Fibroblast of lung (primary cell): Measurements from ENCODE around the gene FCER1G. TPM values are rescaled to one million over a fixed set of nuclear protein-coding genes. Genes with fewer than 3 reads are reported as not detected.

Experiments used
- DNase-seq, 2 donors: peaks; one replicate each; pipeline versions ENCODE4 v3.0.0 to v3.0.0-alpha.2; 2010; ENCODE audit warnings: low read depth in 2 of 2
- H2AFZ ChIP-seq: 2 replicates; pipeline ENCODE4 v1.5.1; 2012; ENCODE audit warnings: low read length, control low read depth, inconsistent platforms
- H3K27ac ChIP-seq: 2 replicates; pipeline ENCODE4 v1.5.1; 2011; ENCODE audit warnings: low read length, control low read depth; ENCODE audit not compliant: insufficient read depth
- H3K27me3 ChIP-seq: 2 replicates; pipeline ENCODE4 v1.5.1; 2011; ENCODE audit warnings: mild to moderate bottlenecking, low read length; ENCODE audit not compliant: control insufficient read depth, insufficient read depth
- H3K36me3 ChIP-seq: 2 replicates; pipeline ENCODE4 v1.5.1; 2011; ENCODE audit warnings: low read length; ENCODE audit not compliant: control insufficient read depth, insufficient read depth
- H3K4me1 ChIP-seq: 2 replicates; pipeline ENCODE4 v1.5.1; 2011; ENCODE audit warnings: low read length; ENCODE audit not compliant: control insufficient read depth, insufficient read depth; ENCODE audit errors: extremely low read depth
- H3K4me2 ChIP-seq: 2 replicates; pipeline ENCODE4 v1.5.1; 2011; ENCODE audit warnings: low read length, control low read depth; ENCODE audit not compliant: insufficient read depth; ENCODE audit errors: extremely low read depth
- H3K4me3 ChIP-seq, 4 experiments: fragments of 200-600 bp in 1 of 4; sonication (generic) in 1 of 4; replicated peaks in 1 of 4; 2 replicates each; pipeline ENCODE4 v1.5.1; 2011 to 2016; ENCODE audit warnings: low read length in 4 of 4, low read depth in 3 of 4, mild to moderate bottlenecking in 3 of 4, control low read depth in 2 of 4, inconsistent platforms in 1 of 4, mixed read lengths in 1 of 4; ENCODE audit not compliant: insufficient read depth in 1 of 4; ENCODE audit errors: control extremely low read depth in 1 of 4
- H3K79me2 ChIP-seq: 2 replicates; pipeline ENCODE4 v1.5.1; 2012; ENCODE audit warnings: mild to moderate bottlenecking, low read length, inconsistent platforms; ENCODE audit not compliant: control insufficient read depth, insufficient read depth
- H3K9ac ChIP-seq: 2 replicates; pipeline ENCODE4 v1.5.1; 2011; ENCODE audit warnings: mild to moderate bottlenecking, low read length, control low read depth; ENCODE audit not compliant: insufficient read depth
- H3K9me3 ChIP-seq: 2 replicates; pipeline ENCODE4 v1.5.1; 2012; ENCODE audit warnings: low read depth, low read length; ENCODE audit not compliant: control insufficient read depth, insufficient read depth
- H4K20me1 ChIP-seq: 2 replicates; pipeline ENCODE4 v1.5.1; 2011; ENCODE audit warnings: low read length; ENCODE audit not compliant: control insufficient read depth, insufficient read depth; ENCODE audit errors: extremely low read depth
- EZH2 ChIP-seq: IDR thresholded peaks from 2 replicates; pipeline ENCODE4 v1.5.1; 2012; ENCODE audit warnings: low read length, control low read depth, mild to moderate bottlenecking; ENCODE audit errors: missing control alignments
- polyA plus RNA-seq, 2 donors: library from polyadenylated mRNA; depleted of rRNA in 1 of 2; stranded (reverse) in 1 of 2; unstranded in 1 of 2; fragments of >200 nt; gene quantifications; 2 replicates each; pipeline ENCODE4 v1.2.1, GENCODE V29; 2011 to 2012; ENCODE audit warnings: missing spikeins in 1 of 2
- total RNA-seq: library from RNA; depleted of rRNA; stranded (reverse); fragments of >200 nt; gene quantifications from 2 replicates; pipeline ENCODE4 v1.2.1, GENCODE V29; 2014
- TF ChIP-seq, protein P1 (sequence below), 2 donors: IDR thresholded peaks in 1 of 2; conservative IDR thresholded peaks in 1 of 2; 1 replicate in 1 of 2; 2 replicates in 1 of 2; pipeline ENCODE4 v1.5.1; 2011 to 2012; ENCODE audit warnings: low read length in 2 of 2, control low read depth in 1 of 2, inconsistent platforms in 1 of 2, low read depth in 1 of 2, mild to moderate bottlenecking in 1 of 2

Gene FCER1G
- total and polyA plus RNA-seq, 2 donors (not counting 1 experiment from before 2014, with no cell fraction given), result 0.85 TPM; not detected in 1

DNA sequence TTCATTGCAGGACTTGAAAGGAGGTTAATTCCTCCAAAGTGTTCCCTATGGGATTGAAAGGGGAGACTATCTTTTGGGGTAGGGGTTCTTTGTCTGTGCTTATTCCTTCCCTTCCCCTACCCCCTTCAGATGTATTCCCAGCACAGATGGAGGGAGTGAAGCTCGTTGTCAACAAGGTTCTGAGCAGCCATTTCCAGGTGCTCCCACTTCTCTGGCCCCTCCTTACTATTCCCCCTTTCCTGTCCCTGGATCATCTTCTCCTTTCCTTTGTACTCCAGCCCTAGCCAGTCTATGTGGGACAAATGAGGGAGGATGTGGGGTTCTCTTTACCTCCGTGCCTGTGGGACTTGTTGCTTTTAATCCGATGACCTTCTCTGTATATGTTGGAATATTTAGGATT, 11.7 kb downstream of the FCER1G start:
- Histone ChIP-seq H2AFZ (no peak overlapping the region), H3K36me3 (peaks cover 8% of the 10 kb centered on the region), H3K4me2 (peak overlapping the region; percentile 98), H3K27me3 (no peaks in the 10 kb centered on the region), H3K9ac (peak overlapping the region; percentile 25), H3K4me3 (peak overlapping the region; percentile 74 to 98 (median 88)), H4K20me1 (no peaks in the 10 kb centered on the region), H3K79me2 (no peaks in the 10 kb centered on the region), H3K4me1 (peaks cover 6% of the 10 kb centered on the region), H3K27ac (peak overlapping the region; percentile 62), H3K9me3 (no peaks in the 10 kb centered on the region)
- no peak for TF ChIP-seq EZH2
- TF ChIP-seq, protein P1, sequence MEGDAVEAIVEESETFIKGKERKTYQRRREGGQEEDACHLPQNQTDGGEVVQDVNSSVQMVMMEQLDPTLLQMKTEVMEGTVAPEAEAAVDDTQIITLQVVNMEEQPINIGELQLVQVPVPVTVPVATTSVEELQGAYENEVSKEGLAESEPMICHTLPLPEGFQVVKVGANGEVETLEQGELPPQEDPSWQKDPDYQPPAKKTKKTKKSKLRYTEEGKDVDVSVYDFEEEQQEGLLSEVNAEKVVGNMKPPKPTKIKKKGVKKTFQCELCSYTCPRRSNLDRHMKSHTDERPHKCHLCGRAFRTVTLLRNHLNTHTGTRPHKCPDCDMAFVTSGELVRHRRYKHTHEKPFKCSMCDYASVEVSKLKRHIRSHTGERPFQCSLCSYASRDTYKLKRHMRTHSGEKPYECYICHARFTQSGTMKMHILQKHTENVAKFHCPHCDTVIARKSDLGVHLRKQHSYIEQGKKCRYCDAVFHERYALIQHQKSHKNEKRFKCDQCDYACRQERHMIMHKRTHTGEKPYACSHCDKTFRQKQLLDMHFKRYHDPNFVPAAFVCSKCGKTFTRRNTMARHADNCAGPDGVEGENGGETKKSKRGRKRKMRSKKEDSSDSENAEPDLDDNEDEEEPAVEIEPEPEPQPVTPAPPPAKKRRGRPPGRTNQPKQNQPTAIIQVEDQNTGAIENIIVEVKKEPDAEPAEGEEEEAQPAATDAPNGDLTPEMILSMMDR (conservative IDR thresholded peaks at IDR 0.05 in 1 of 2, IDR thresholded peaks at IDR 0.05 in 1 of 2; ENCODE audit: low read depth in 1 of 2, low read length in 2 of 2), result no peak
- DNase-seq, result no peak

DNA sequence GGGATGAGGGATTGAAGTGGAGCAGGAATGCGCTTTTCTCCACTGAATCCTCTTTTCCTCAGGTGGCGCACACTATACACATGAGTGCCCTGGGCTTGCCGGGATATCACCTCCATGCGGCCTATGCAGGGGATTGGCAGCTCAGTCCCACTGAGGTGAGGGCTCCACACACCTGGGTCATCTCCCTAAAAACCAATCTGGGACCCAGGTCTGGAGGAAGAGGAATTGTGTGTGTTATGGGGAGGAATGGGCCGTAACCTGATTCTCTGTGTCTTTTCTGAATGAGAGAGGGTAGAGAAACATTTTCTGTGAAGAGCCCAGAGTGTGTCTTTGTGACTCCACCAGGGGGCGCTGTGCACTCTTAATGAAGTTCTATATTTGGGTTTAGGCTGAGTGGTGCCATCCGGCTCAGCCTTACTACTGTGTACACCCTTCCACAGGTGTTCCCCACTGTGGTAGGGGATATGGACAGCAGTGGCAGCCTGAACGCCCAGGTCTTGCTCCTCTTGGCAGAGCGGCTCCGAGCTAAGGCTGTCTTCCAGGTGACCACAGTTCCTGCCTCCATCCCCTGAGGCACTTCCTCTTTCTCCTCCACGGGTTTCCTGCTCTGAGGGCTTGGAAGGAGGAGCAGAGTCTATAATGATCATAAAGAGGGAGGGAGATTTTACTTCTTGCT, 12.2 kb downstream of the FCER1G start:
- peak overlapping the region in 2 of 4 experiments; percentile 80 to 97 for H3K4me3 ChIP-seq
- no peak overlapping the region for H3K9ac ChIP-seq
- DNase-seq, result peak; percentile 49 to 78
- no peak overlapping the region for H2AFZ ChIP-seq
- H3K27ac ChIP-seq, result no peak overlapping the region
- no peak for TF ChIP-seq EZH2
- TF ChIP-seq, protein P1 (conservative IDR thresholded peaks at IDR 0.05 in 1 of 2, IDR thresholded peaks at IDR 0.05 in 1 of 2; ENCODE audit: low read depth in 1 of 2, low read length in 2 of 2), result peak; percentile 78 to 79
- peaks cover 6% of the 10 kb centered on the region for H3K4me1 ChIP-seq
- peak overlapping the region; percentile 98 for H3K4me2 ChIP-seq
- H3K79me2 ChIP-seq, result no peaks in the 10 kb centered on the region
- H3K27me3 ChIP-seq, result no peaks in the 10 kb centered on the region
- peaks cover 8% of the 10 kb centered on the region for H3K36me3 ChIP-seq
- H4K20me1 ChIP-seq, result no peaks in the 10 kb centered on the region
- no peaks in the 10 kb centered on the region for H3K9me3 ChIP-seq

DNA sequence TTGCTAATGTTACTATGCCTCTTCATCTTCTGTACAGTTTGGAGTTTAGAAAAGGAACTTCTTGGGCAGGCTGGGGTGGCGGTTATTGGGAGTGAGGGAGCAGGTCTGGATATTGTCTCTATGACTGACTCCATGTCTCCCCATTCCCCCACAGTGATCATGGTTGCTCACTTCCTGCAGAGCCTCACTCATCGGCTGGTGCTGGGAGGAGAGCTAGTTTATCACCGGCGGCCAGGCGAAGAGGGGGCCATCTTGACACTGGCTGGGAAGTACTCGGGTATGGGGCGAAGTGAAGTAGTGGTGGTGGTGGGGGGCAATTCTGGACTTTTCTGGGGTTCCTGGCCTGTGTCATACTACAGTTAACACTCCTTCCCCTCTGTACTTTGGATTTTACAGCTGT, 12.9 kb downstream of the FCER1G start:
- no peak overlapping the region for H3K27ac ChIP-seq

More for the DNA sequence above, 12.9 kb downstream of the FCER1G start:
- H3K4me3 ChIP-seq, result no peak overlapping the region
- DNase-seq, result no peak
- H3K9me3 ChIP-seq, result no peaks in the 10 kb centered on the region
- TF ChIP-seq, protein P1 (conservative IDR thresholded peaks at IDR 0.05 in 1 of 2, IDR thresholded peaks at IDR 0.05 in 1 of 2; ENCODE audit: low read depth in 1 of 2, low read length in 2 of 2), result no peak
- no peak for TF ChIP-seq EZH2
- H4K20me1 ChIP-seq, result no peaks in the 10 kb centered on the region
- H2AFZ ChIP-seq, result no peak overlapping the region
- no peak overlapping the region for H3K9ac ChIP-seq
- peaks cover 8% of the 10 kb centered on the region for H3K36me3 ChIP-seq
- H3K79me2 ChIP-seq, result no peaks in the 10 kb centered on the region
- no peak overlapping the region for H3K4me2 ChIP-seq
- H3K27me3 ChIP-seq, result no peaks in the 10 kb centered on the region
- H3K4me1 ChIP-seq, result peaks cover 6% of the 10 kb centered on the region
